H9 (cell line): ENCODE data around the gene FTO. TPM values are rescaled to one million over a fixed set of nuclear protein-coding genes. Genes with fewer than 3 reads are reported as not detected.

Experiments
- DNase-seq: peaks from one replicate; pipeline ENCODE4 v3.0.0-alpha.2; 2017
- H2AFZ ChIP-seq: one replicate; pipeline ENCODE4 v1.6.1; 2013; ENCODE audit warnings: mild to moderate bottlenecking, low read length, control low read depth, moderate library complexity
- H2AK5ac ChIP-seq: 2 replicates; pipeline ENCODE4 v1.6.1; 2013; ENCODE audit warnings: low read length, control low read depth, mixed read lengths; ENCODE audit not compliant: insufficient read length
- H2BK120ac ChIP-seq: one replicate; pipeline ENCODE4 v1.6.1; 2013; ENCODE audit warnings: low read depth, mild to moderate bottlenecking, low read length, control low read depth, inconsistent platforms; ENCODE audit not compliant: poor library complexity, severe bottlenecking
- H2BK12ac ChIP-seq: 2 replicates; pipeline ENCODE4 v1.6.1; 2013; ENCODE audit warnings: low read length, control low read depth, mixed read lengths, low read depth; ENCODE audit not compliant: insufficient read length
- H2BK15ac ChIP-seq: 2 replicates; pipeline ENCODE4 v1.6.1; 2013; ENCODE audit warnings: low read depth, low read length, control low read depth
- H2BK20ac ChIP-seq: one replicate; pipeline ENCODE4 v1.6.1; 2013; ENCODE audit warnings: low read depth, mild to moderate bottlenecking, low read length, control low read depth, inconsistent platforms; ENCODE audit not compliant: poor library complexity, severe bottlenecking
- H2BK5ac ChIP-seq: 2 replicates; pipeline ENCODE4 v1.6.1; 2013; ENCODE audit warnings: low read length, control low read depth, mixed read lengths; ENCODE audit not compliant: insufficient read length
- H3K14ac ChIP-seq: 2 replicates; pipeline ENCODE4 v1.6.1; 2013; ENCODE audit warnings: low read length, control low read depth; ENCODE audit not compliant: insufficient read depth
- H3K18ac ChIP-seq: 2 replicates; pipeline ENCODE4 v1.6.1; 2013; ENCODE audit warnings: low read depth, mild to moderate bottlenecking, mixed read lengths, low read length, control low read depth; ENCODE audit not compliant: insufficient read length
- H3K23ac ChIP-seq: 2 replicates; pipeline ENCODE4 v1.6.1; 2013; ENCODE audit warnings: low read length, control low read depth, mixed read lengths, low read depth; ENCODE audit not compliant: insufficient read length
- H3K23me2 ChIP-seq: 2 replicates; pipeline ENCODE4 v1.6.1; 2013; ENCODE audit warnings: low read depth, mild to moderate bottlenecking, mixed read lengths, low read length, control low read depth; ENCODE audit not compliant: insufficient read length, poor library complexity, severe bottlenecking
- H3K27ac ChIP-seq: 2 replicates; pipeline ENCODE4 v1.5.1; 2013; ENCODE audit warnings: low read length, control low read depth, mixed read lengths, low read depth; ENCODE audit not compliant: insufficient read length
- H3K27me3 ChIP-seq: 2 replicates; pipeline ENCODE4 v1.6.1; 2013; ENCODE audit warnings: low read length, control low read depth, inconsistent platforms; ENCODE audit not compliant: insufficient read depth
- H3K4ac ChIP-seq: 2 replicates; pipeline ENCODE4 v1.6.1; 2013; ENCODE audit warnings: low read depth, mild to moderate bottlenecking, control low read depth, inconsistent platforms, low read length, moderate library complexity
- H3K4me1 ChIP-seq: 2 replicates; pipeline ENCODE4 v1.6.1; 2013; ENCODE audit warnings: low read length, control low read depth, inconsistent platforms; ENCODE audit not compliant: insufficient read depth
- H3K4me2 ChIP-seq: 2 replicates; pipeline ENCODE4 v1.6.1; 2013; ENCODE audit warnings: low read length, control low read depth, mixed read lengths; ENCODE audit not compliant: insufficient read length, insufficient read depth
- H3K56ac ChIP-seq: 2 replicates; pipeline ENCODE4 v1.6.1; 2013; ENCODE audit warnings: low read depth, mild to moderate bottlenecking, mixed read lengths, low read length, control low read depth; ENCODE audit not compliant: insufficient read length
- H3K79me1 ChIP-seq: 2 replicates; pipeline ENCODE4 v1.6.1; 2013; ENCODE audit warnings: low read depth, mild to moderate bottlenecking, moderate library complexity, low read length, control low read depth, inconsistent platforms; ENCODE audit not compliant: insufficient read depth, poor library complexity, severe bottlenecking
- H3K79me2 ChIP-seq: 2 replicates; pipeline ENCODE4 v1.6.1; 2013; ENCODE audit warnings: low read length, control low read depth, inconsistent platforms; ENCODE audit not compliant: insufficient read depth
- H3K9ac ChIP-seq: 2 replicates; pipeline ENCODE4 v1.6.1; 2013; ENCODE audit warnings: low read length, control low read depth, mixed read lengths; ENCODE audit not compliant: insufficient read length; ENCODE audit errors: extremely low read depth
- H3K9me3 ChIP-seq: one replicate; pipeline ENCODE4 v1.6.1; 2013; ENCODE audit warnings: low read depth, low read length, inconsistent platforms; ENCODE audit not compliant: control insufficient read depth
- H3T11ph ChIP-seq: one replicate; pipeline ENCODE4 v1.6.1; 2013; ENCODE audit warnings: mild to moderate bottlenecking, low read length, control low read depth, inconsistent platforms
- H4K20me1 ChIP-seq: one replicate; pipeline ENCODE4 v1.6.1; 2013; ENCODE audit not compliant: control insufficient read depth, insufficient read length, insufficient read depth
- H4K5ac ChIP-seq: 2 replicates; pipeline ENCODE4 v1.6.1; 2013; ENCODE audit warnings: low read depth, mild to moderate bottlenecking, mixed read lengths, low read length, control low read depth; ENCODE audit not compliant: insufficient read length
- H4K8ac ChIP-seq: replicated peaks from 2 replicates; pipeline ENCODE4 v1.6.1; 2013; ENCODE audit warnings: low read length, control low read depth, mixed read lengths, low read depth; ENCODE audit not compliant: insufficient read length
- H4K91ac ChIP-seq: 2 replicates; pipeline ENCODE4 v1.6.1; 2013; ENCODE audit warnings: low read depth, mild to moderate bottlenecking, moderate library complexity, mixed read lengths, low read length, control low read depth; ENCODE audit not compliant: insufficient read length
- H3K27ac Mint-ChIP-seq, 3 experiments: 2 replicates in 2 of 3; 3 replicates in 1 of 3; pipeline ENCODE4 v1.8.0; 2020 to 2021; ENCODE audit warnings: mixed read lengths in 3 of 3, mild to moderate bottlenecking in 1 of 3, moderate library complexity in 1 of 3
- H3K27me3 Mint-ChIP-seq: 2 replicates; pipeline ENCODE4 v1.8.0; 2021; ENCODE audit warnings: low read depth, mild to moderate bottlenecking, moderate library complexity, mixed read lengths
- H3K36me3 Mint-ChIP-seq, 3 experiments: 2 replicates in 2 of 3; 3 replicates in 1 of 3; pipeline ENCODE4 v1.8.0; 2020 to 2021; ENCODE audit warnings: low read depth in 3 of 3, mixed read lengths in 3 of 3; ENCODE audit not compliant: insufficient read depth in 1 of 3
- H3K4me1 Mint-ChIP-seq, 2 experiments: 2 replicates each; pipeline ENCODE4 v1.8.0; 2020; ENCODE audit warnings: mixed read lengths in 2 of 2
- H3K4me3 Mint-ChIP-seq, 2 experiments: 2 replicates in 1 of 2; 3 replicates in 1 of 2; pipeline ENCODE4 v1.8.0; 2020 to 2021; ENCODE audit warnings: mild to moderate bottlenecking in 2 of 2, mixed read lengths in 2 of 2, moderate library complexity in 1 of 2
- H3K9me3 Mint-ChIP-seq, 2 experiments: 2 replicates in 1 of 2; 3 replicates in 1 of 2; pipeline ENCODE4 v1.8.0; 2020; ENCODE audit warnings: mild to moderate bottlenecking in 2 of 2, mixed read lengths in 2 of 2, moderate library complexity in 1 of 2
- CTCF ChIP-seq: fragments of 200-600 bp; sonication (generic); conservative IDR thresholded peaks from 3 replicates; pipeline ENCODE4 v1.8.0; 2021; ENCODE audit warnings: antibody characterized with exemption, mild to moderate bottlenecking
- WGBS: extraction: QIAGEN DNeasy Blood & Tissue Kit; methylation state at CpG from one replicate; pipeline ENCODE4 v1.1.7; 2013; ENCODE audit warnings: missing lambda C conversion rate, low lambda C conversion rate, mixed read lengths; ENCODE audit not compliant: insufficient read length; ENCODE audit errors: extremely low coverage; 5-methylcytosine and 5-hydroxymethylcytosine counted together
- total RNA-seq: library from RNA; stranded (reverse); gene quantifications from 2 replicates; pipeline ENCODE4 v1.2.1, GENCODE V29; 2021

FTO gene
- total RNA-seq, 1 experiment from 2014 or later = 67.9 TPM

- Mint-ChIP-seq H3K27me3 (no peaks in the 10 kb centered on the region), H3K27ac (peak overlapping the region in 2 of 3 experiments; percentile 12 to 88; a peak in 2 of 7 replicates), H3K4me1 (peaks cover 26 to 27% of the 10 kb centered on the region in 2 experiments), H3K4me3 (no peak overlapping the region), H3K9me3 (peaks cover 0 to 2% of the 10 kb centered on the region in 2 experiments; a peak in 1 of 5 replicates), H3K36me3 (0 out of 7 replicates have a peak, but pooled peaks cover 0 to 4% (median 0%) of the 10 kb centered on the region in 3 experiments)
- TF ChIP-seq CTCF = no peak
- no peaks in the 10 kb centered on the region for H3K27me3 ChIP-seq
- H4K8ac ChIP-seq = no peak overlapping the region
- no peak overlapping the region for H3K14ac ChIP-seq
- no peaks in the 10 kb centered on the region for H4K20me1 ChIP-seq
- no peak overlapping the region for H3K18ac ChIP-seq
- no peak overlapping the region for H4K91ac ChIP-seq
- no peak overlapping the region for H4K5ac ChIP-seq
- H2AFZ ChIP-seq = no peak overlapping the region
- H3K4me2 ChIP-seq = no peak overlapping the region
- no peaks in the 10 kb centered on the region for H3K79me1 ChIP-seq
- no peak for DNase-seq
- no peak overlapping the region for H2AK5ac ChIP-seq
- no peak overlapping the region for H3T11ph ChIP-seq
- no peak overlapping the region for H2BK20ac ChIP-seq
- H3K79me2 ChIP-seq = peaks cover 2% of the 10 kb centered on the region; the same call in 1 of the 2 replicates
- no CpG with 5 or more reads among the region's 4 CpGs for WGBS
- no peak overlapping the region for H2BK12ac ChIP-seq
- H2BK120ac ChIP-seq = no peak overlapping the region
- no peak overlapping the region for H3K4ac ChIP-seq
- no peaks in the 10 kb centered on the region; the same call in 1 of the 2 replicates for H3K4me1 ChIP-seq
- no peak overlapping the region for H2BK5ac ChIP-seq
- H2BK15ac ChIP-seq = no peak overlapping the region
- H3K27ac ChIP-seq = no peak overlapping the region
- no peaks in the 10 kb centered on the region for H3K23me2 ChIP-seq
- H3K9me3 ChIP-seq = no peaks in the 10 kb centered on the region
- H3K23ac ChIP-seq = no peak overlapping the region
- no peak overlapping the region for H3K9ac ChIP-seq
- no peak overlapping the region for H3K56ac ChIP-seq
Observed at GRCh38 chr16:53756275-53756996, 52.5 kb downstream of the FTO start.
